ENCODE results near the gene SORCS2.

SORCS2 gene

GRCh38 chr4:7353846-7354610, 161.7 kb downstream of the SORCS2 start:
- no peak for TF ChIP-seq SIN3A (IDR thresholded peaks at IDR 0.05; ENCODE audit: borderline replicate concordance, insufficient read depth, low read length)
- no peak for TF ChIP-seq TAF1 (IDR thresholded peaks at IDR 0.05; ENCODE audit: borderline replicate concordance, insufficient read depth, low read length)
- TF ChIP-seq FOXP2 (optimal IDR thresholded peaks at IDR 0.05; ENCODE audit: borderline replicate concordance, extremely low read depth, extremely low read length, insufficient read depth): no peak
- TF ChIP-seq REST (IDR thresholded peaks at IDR 0.05; ENCODE audit: insufficient read depth in 1 of 2, low read depth in 2 of 2, low read length in 2 of 2): no peak
- TF ChIP-seq POLR2AphosphoS5 (IDR thresholded peaks at IDR 0.05; ENCODE audit: low read depth, low read length): no peak

DNA sequence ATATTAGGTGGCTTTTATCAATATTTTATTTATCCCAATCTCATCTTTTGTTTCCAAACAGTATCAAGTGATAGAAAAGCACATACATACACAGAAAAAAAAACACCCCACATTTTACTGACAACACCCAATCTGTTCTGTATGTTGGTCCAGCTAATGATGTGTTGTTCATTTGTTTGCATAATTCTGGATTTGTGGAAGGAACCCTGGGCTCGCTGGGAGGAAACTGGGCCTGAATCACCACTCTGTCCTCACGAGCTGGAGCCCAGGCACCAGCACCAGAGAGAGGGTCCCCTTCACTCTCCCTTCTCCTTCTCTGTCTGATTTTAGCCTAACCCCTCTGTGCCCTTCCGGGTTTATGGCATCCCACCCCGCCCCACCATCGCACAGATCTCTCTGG, 162.6 kb downstream of the SORCS2 start:
- no peak for TF ChIP-seq REST (IDR thresholded peaks at IDR 0.05; ENCODE audit: insufficient read depth in 1 of 2, low read depth in 2 of 2, low read length in 2 of 2)
- no peak for TF ChIP-seq TAF1 (IDR thresholded peaks at IDR 0.05; ENCODE audit: borderline replicate concordance, insufficient read depth, low read length)
- TF ChIP-seq SIN3A (IDR thresholded peaks at IDR 0.05; ENCODE audit: borderline replicate concordance, insufficient read depth, low read length): no peak
- no peak for TF ChIP-seq POLR2AphosphoS5 (IDR thresholded peaks at IDR 0.05; ENCODE audit: low read depth, low read length)
- TF ChIP-seq FOXP2 (optimal IDR thresholded peaks at IDR 0.05; ENCODE audit: borderline replicate concordance, extremely low read depth, extremely low read length, insufficient read depth): no peak

GRCh38 chr4:7355795-7356194, 163.5 kb downstream of the SORCS2 start:
- TF ChIP-seq REST (IDR thresholded peaks at IDR 0.05; ENCODE audit: insufficient read depth in 1 of 2, low read depth in 2 of 2, low read length in 2 of 2): no peak
- TF ChIP-seq TAF1 (IDR thresholded peaks at IDR 0.05; ENCODE audit: borderline replicate concordance, insufficient read depth, low read length): no peak
- TF ChIP-seq FOXP2 (optimal IDR thresholded peaks at IDR 0.05; ENCODE audit: borderline replicate concordance, extremely low read depth, extremely low read length, insufficient read depth): no peak
- no peak for TF ChIP-seq SIN3A (IDR thresholded peaks at IDR 0.05; ENCODE audit: borderline replicate concordance, insufficient read depth, low read length)
- no peak for TF ChIP-seq POLR2AphosphoS5 (IDR thresholded peaks at IDR 0.05; ENCODE audit: low read depth, low read length)

- no peak for TF ChIP-seq FOXP2 (optimal IDR thresholded peaks at IDR 0.05; ENCODE audit: borderline replicate concordance, extremely low read depth, extremely low read length, insufficient read depth)
- TF ChIP-seq REST (IDR thresholded peaks at IDR 0.05; ENCODE audit: insufficient read depth in 1 of 2, low read depth in 2 of 2, low read length in 2 of 2): no peak
- TF ChIP-seq POLR2AphosphoS5 (IDR thresholded peaks at IDR 0.05; ENCODE audit: low read depth, low read length): no peak
- TF ChIP-seq SIN3A (IDR thresholded peaks at IDR 0.05; ENCODE audit: borderline replicate concordance, insufficient read depth, low read length): no peak
- TF ChIP-seq TAF1 (IDR thresholded peaks at IDR 0.05; ENCODE audit: borderline replicate concordance, insufficient read depth, low read length): no peak
Measured at GRCh38 chr4:7356667-7357310, 164.5 kb downstream of the SORCS2 start.

All from PFSK-1 (cell line).